A673 (cell line): Measurements from ENCODE around the gene ATXN10.

Source experiments
- CTCF ChIP-seq: fragments of 300-800, 200-600 bp; sonication (generic); conservative IDR thresholded peaks from 2 replicates; pipeline ENCODE4 v1.5.1; 2017; ENCODE audit warnings: low read depth, mild to moderate bottlenecking, antibody characterized with exemption, low read length, moderate library complexity, mixed read lengths
- EZH2 ChIP-seq: fragments of 200-600 bp; sonication (generic); IDR thresholded peaks from 2 replicates; pipeline ENCODE4 v1.6.1; 2017; ENCODE audit warnings: borderline replicate concordance, low read depth, mild to moderate bottlenecking, mixed read lengths, antibody characterized with exemption, low read length; ENCODE audit not compliant: poor library complexity, severe bottlenecking

GRCh38 chr22:45863981-45864751 lies 192.5 kb downstream of the ATXN10 start:
- TF ChIP-seq CTCF = peak; percentile 95
- TF ChIP-seq EZH2 = no peak
